ENCODE results near the gene ZIC5.

ZIC5 gene

GRCh38 chr13:99959540-99960230, 11.9 kb downstream of the ZIC5 start:
- peak overlapping the region; percentile 80 for H3K4me3 Mint-ChIP-seq
- no peaks in the 10 kb centered on the region for H3K36me3 Mint-ChIP-seq (ENCODE audit: low read depth)
- no peaks in the 10 kb centered on the region for H3K9me3 Mint-ChIP-seq
- peak overlapping the region; percentile 56 for H3K27ac Mint-ChIP-seq
- no peak for TF ChIP-seq CTCF (IDR thresholded peaks at IDR 0.05)
- peaks cover 69% of the 10 kb centered on the region for H3K4me1 Mint-ChIP-seq
- H3K27me3 Mint-ChIP-seq (ENCODE audit: low read depth, poor library complexity): peaks cover 90% of the 10 kb centered on the region
- DNase-seq: peak; percentile 30

- peaks cover 95% of the 10 kb centered on the region for H3K27me3 Mint-ChIP-seq (ENCODE audit: low read depth, poor library complexity)
- no peaks in the 10 kb centered on the region for H3K9me3 Mint-ChIP-seq
- H3K27ac Mint-ChIP-seq: no peak overlapping the region
- DNase-seq: no peak
- no peaks in the 10 kb centered on the region for H3K36me3 Mint-ChIP-seq (ENCODE audit: low read depth)
- peaks cover 68% of the 10 kb centered on the region for H3K4me1 Mint-ChIP-seq
- no peak for TF ChIP-seq CTCF (IDR thresholded peaks at IDR 0.05)
- H3K4me3 Mint-ChIP-seq: peak overlapping the region; percentile 56
Observed at GRCh38 chr13:99959127-99959539, 12.4 kb downstream of the ZIC5 start.

GRCh38 chr13:99958406-99959126, 13.0 kb downstream of the ZIC5 start:
- peaks cover 66% of the 10 kb centered on the region for H3K4me1 Mint-ChIP-seq
- peak overlapping the region; percentile 56 for H3K4me3 Mint-ChIP-seq
- peaks cover 95% of the 10 kb centered on the region for H3K27me3 Mint-ChIP-seq (ENCODE audit: low read depth, poor library complexity)

GRCh38 chr13:99956473-99957349, 14.9 kb downstream of the ZIC5 start:
- Mint-ChIP-seq H3K27ac (no peak overlapping the region), H3K36me3 (ENCODE audit: low read depth) (no peaks in the 10 kb centered on the region), H3K9me3 (no peaks in the 10 kb centered on the region), H3K27me3 (ENCODE audit: low read depth, poor library complexity) (peaks cover 96% of the 10 kb centered on the region), H3K4me3 (peak overlapping the region; percentile 86), H3K4me1 (peaks cover 67% of the 10 kb centered on the region)
- TF ChIP-seq CTCF (IDR thresholded peaks at IDR 0.05): no peak
- peak; percentile 44 for DNase-seq

More at GRCh38 chr13:99958406-99959126, 13.0 kb downstream of the ZIC5 start:
- no peaks in the 10 kb centered on the region for H3K9me3 Mint-ChIP-seq
- H3K36me3 Mint-ChIP-seq (ENCODE audit: low read depth): no peaks in the 10 kb centered on the region
- TF ChIP-seq CTCF (IDR thresholded peaks at IDR 0.05): no peak
- no peak overlapping the region for H3K27ac Mint-ChIP-seq
- DNase-seq: peak; percentile 28

- Mint-ChIP-seq H3K4me3 (peak overlapping the region; percentile 86), H3K27me3 (ENCODE audit: low read depth, poor library complexity) (peaks cover 87% of the 10 kb centered on the region), H3K36me3 (ENCODE audit: low read depth) (no peaks in the 10 kb centered on the region), H3K27ac (no peak overlapping the region), H3K4me1 (peaks cover 64% of the 10 kb centered on the region), H3K9me3 (peaks cover 3% of the 10 kb centered on the region)
- no peak for TF ChIP-seq CTCF (IDR thresholded peaks at IDR 0.05)
- peak; percentile 43 for DNase-seq
Observed at GRCh38 chr13:99955747-99956472, 15.7 kb downstream of the ZIC5 start.

Measured in nephron progenitor cell (in vitro differentiated cells).